ENCODE measurements around the gene KRTAP1-5.

GRCh38 chr17:41016578-41017215 is 10.3 kb downstream of the KRTAP1-5 start:
- no peak for TF ChIP-seq NFYA (IDR thresholded peaks at IDR 0.05; ENCODE audit: borderline replicate concordance, low read depth, low read length)
- TF ChIP-seq MAX (IDR thresholded peaks at IDR 0.05; ENCODE audit: low read depth, low read length) = no peak
- no peak for TF ChIP-seq EZH2 (IDR thresholded peaks at IDR 0.05; ENCODE audit: borderline replicate concordance, control insufficient read depth, low read depth, low read length)
- no peak for TF ChIP-seq ESRRA (IDR thresholded peaks at IDR 0.05; ENCODE audit: low read length)
- TF ChIP-seq, protein P1, sequence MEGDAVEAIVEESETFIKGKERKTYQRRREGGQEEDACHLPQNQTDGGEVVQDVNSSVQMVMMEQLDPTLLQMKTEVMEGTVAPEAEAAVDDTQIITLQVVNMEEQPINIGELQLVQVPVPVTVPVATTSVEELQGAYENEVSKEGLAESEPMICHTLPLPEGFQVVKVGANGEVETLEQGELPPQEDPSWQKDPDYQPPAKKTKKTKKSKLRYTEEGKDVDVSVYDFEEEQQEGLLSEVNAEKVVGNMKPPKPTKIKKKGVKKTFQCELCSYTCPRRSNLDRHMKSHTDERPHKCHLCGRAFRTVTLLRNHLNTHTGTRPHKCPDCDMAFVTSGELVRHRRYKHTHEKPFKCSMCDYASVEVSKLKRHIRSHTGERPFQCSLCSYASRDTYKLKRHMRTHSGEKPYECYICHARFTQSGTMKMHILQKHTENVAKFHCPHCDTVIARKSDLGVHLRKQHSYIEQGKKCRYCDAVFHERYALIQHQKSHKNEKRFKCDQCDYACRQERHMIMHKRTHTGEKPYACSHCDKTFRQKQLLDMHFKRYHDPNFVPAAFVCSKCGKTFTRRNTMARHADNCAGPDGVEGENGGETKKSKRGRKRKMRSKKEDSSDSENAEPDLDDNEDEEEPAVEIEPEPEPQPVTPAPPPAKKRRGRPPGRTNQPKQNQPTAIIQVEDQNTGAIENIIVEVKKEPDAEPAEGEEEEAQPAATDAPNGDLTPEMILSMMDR (IDR thresholded peaks at IDR 0.05 in 2 of 3, conservative IDR thresholded peaks at IDR 0.05 in 1 of 3; ENCODE audit: control insufficient read depth in 2 of 3, extremely low read depth in 1 of 3, insufficient read depth in 1 of 3, low read depth in 3 of 3, low read length in 3 of 3) = no peak
- TF ChIP-seq RCOR1 (conservative IDR thresholded peaks at IDR 0.05; ENCODE audit: low read depth, low read length) = no peak
- TF ChIP-seq HDAC2 (IDR thresholded peaks at IDR 0.05) = no peak
- TF ChIP-seq POLR2AphosphoS5 (IDR thresholded peaks at IDR 0.05; ENCODE audit: low read length) = no peak
- no peak for TF ChIP-seq POLR2A (IDR thresholded peaks at IDR 0.05; ENCODE audit: low read depth, low read length)
- no peak for TF ChIP-seq BRCA1 (IDR thresholded peaks at IDR 0.05; ENCODE audit: low read depth, low read length)
- TF ChIP-seq EGR1 (IDR thresholded peaks at IDR 0.05; ENCODE audit: borderline replicate concordance in 1 of 2, low read depth in 2 of 2, low read length in 2 of 2) = no peak
- TF ChIP-seq SIX5 (IDR thresholded peaks at IDR 0.05; ENCODE audit: low read depth, low read length, severe bottlenecking) = no peak
- TF ChIP-seq REST (IDR thresholded peaks at IDR 0.05; ENCODE audit: low read depth, low read length) = no peak
- TF ChIP-seq ZBTB40 (IDR thresholded peaks at IDR 0.05; ENCODE audit: borderline replicate concordance) = no peak

All from GM12878 (cell line).